HEK293 (cell line): Measurements from ENCODE around the gene CEACAM6.
A peak's percentile ranks its signal among the peaks of the same experiment; 100 is the strongest.

ENCODE experiments used
- HOXA7 ChIP-seq: sonication (generic); formaldehyde crosslinking; IDR thresholded peaks from 2 replicates; pipeline ENCODE4 v1.8.1; 2022; ENCODE audit warnings: missing genetic modification reagents, borderline replicate concordance
- KLF8 ChIP-seq: fragments of 450-650 bp; formaldehyde crosslinking; IDR thresholded peaks from 2 replicates; pipeline ENCODE4 v1.5.1; 2016; ENCODE audit warnings: missing biosample characterization, missing genetic modification characterization
- PRDM10 ChIP-seq: fragments of 450-650 bp; formaldehyde crosslinking; IDR thresholded peaks from 2 replicates; pipeline ENCODE4 v1.5.1; 2016; ENCODE audit warnings: missing biosample characterization, missing genetic modification characterization
- TSHZ1 ChIP-seq: fragments of 450-650 bp; formaldehyde crosslinking; IDR thresholded peaks from 2 replicates; pipeline ENCODE4 v1.5.1; 2016; ENCODE audit warnings: missing biosample characterization, missing genetic modification characterization, borderline replicate concordance
- ZFHX2 ChIP-seq: fragments of 450-650 bp; formaldehyde crosslinking; conservative IDR thresholded peaks from 2 replicates; pipeline ENCODE4 v1.5.1; 2016; ENCODE audit warnings: missing biosample characterization, missing genetic modification characterization
- ZFP37 ChIP-seq: fragments of 450-650 bp; formaldehyde crosslinking; IDR thresholded peaks from 2 replicates; pipeline ENCODE4 v1.5.1; 2016; ENCODE audit warnings: missing biosample characterization, missing genetic modification characterization
- ZNF114 ChIP-seq: fragments of 450-650 bp; formaldehyde crosslinking; IDR thresholded peaks from 2 replicates; pipeline ENCODE4 v1.5.0; 2017; ENCODE audit warnings: missing biosample characterization, missing genetic modification characterization
- ZNF19 ChIP-seq: fragments of 450-650 bp; formaldehyde crosslinking; IDR thresholded peaks from 2 replicates; pipeline ENCODE4; 2016; ENCODE audit warnings: missing biosample characterization, missing genetic modification characterization, low read depth
- ZNF48 ChIP-seq: fragments of 450-650 bp; formaldehyde crosslinking; IDR thresholded peaks from 2 replicates; pipeline ENCODE4 v1.5.1; 2016; ENCODE audit warnings: missing biosample characterization, missing genetic modification characterization
- ZNF600 ChIP-seq: fragments of 450-650 bp; formaldehyde crosslinking; IDR thresholded peaks from 2 replicates; pipeline ENCODE4 v1.5.1; 2016; ENCODE audit warnings: missing biosample characterization, missing genetic modification characterization
- ZNF747 ChIP-seq: fragments of 450-650 bp; formaldehyde crosslinking; IDR thresholded peaks from 2 replicates; pipeline ENCODE4 v1.5.1; 2016; ENCODE audit warnings: missing biosample characterization, missing genetic modification characterization
- TF ChIP-seq, protein P1 (sequence below): fragments of 450-650 bp; IDR thresholded peaks from 2 replicates; pipeline ENCODE4 v1.5.1; 2018; ENCODE audit warnings: missing biosample characterization, missing genetic modification characterization
- TF ChIP-seq, protein P2 (sequence below): fragments of 450-650 bp; formaldehyde crosslinking; IDR thresholded peaks from 2 replicates; pipeline ENCODE4 v1.5.1; 2017; ENCODE audit warnings: missing biosample characterization, missing genetic modification characterization
- TF ChIP-seq, protein P3 (sequence below): fragments of 450-650 bp; formaldehyde crosslinking; IDR thresholded peaks from 2 replicates; pipeline ENCODE4 v1.5.1; 2016; ENCODE audit warnings: missing biosample characterization, missing genetic modification characterization, borderline replicate concordance
- TF ChIP-seq, protein P4 (sequence below): IDR thresholded peaks from 2 replicates; pipeline ENCODE4 v1.6.1; 2011; ENCODE audit warnings: mild to moderate bottlenecking, low read depth, low read length, borderline replicate concordance
- TF ChIP-seq, protein P5 (sequence below): fragments of 450-650 bp; formaldehyde crosslinking; IDR thresholded peaks from 2 replicates; pipeline ENCODE4 v1.5.1; 2016; ENCODE audit warnings: missing biosample characterization, missing genetic modification characterization
- TF ChIP-seq, protein P6 (sequence below): fragments of 450-650 bp; formaldehyde crosslinking; IDR thresholded peaks from 2 replicates; pipeline ENCODE4 v1.5.1; 2016; ENCODE audit warnings: missing biosample characterization, missing genetic modification characterization, borderline replicate concordance

The CEACAM6 gene

DNA sequence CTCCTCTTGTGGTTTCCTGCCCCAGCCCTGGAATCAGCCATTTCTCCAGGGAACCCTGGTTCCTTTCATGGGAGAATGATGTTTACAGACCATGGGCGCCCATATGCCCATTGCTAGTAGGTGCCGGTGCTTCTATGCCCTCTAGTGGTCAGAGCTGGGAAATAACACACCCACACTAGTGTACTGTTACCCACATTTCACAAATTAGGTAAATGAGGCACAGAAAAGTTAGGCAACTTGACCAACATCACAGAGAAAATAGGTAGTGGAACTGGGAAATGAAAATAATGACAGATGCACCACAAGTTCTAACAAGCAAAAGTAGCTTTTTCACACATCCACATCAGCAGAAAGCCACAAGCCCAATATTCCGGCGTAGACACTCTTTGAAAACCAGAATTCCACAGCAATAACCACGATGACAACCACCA, 39.7 kb downstream of the CEACAM6 start (continued):
- TF ChIP-seq, protein P1, sequence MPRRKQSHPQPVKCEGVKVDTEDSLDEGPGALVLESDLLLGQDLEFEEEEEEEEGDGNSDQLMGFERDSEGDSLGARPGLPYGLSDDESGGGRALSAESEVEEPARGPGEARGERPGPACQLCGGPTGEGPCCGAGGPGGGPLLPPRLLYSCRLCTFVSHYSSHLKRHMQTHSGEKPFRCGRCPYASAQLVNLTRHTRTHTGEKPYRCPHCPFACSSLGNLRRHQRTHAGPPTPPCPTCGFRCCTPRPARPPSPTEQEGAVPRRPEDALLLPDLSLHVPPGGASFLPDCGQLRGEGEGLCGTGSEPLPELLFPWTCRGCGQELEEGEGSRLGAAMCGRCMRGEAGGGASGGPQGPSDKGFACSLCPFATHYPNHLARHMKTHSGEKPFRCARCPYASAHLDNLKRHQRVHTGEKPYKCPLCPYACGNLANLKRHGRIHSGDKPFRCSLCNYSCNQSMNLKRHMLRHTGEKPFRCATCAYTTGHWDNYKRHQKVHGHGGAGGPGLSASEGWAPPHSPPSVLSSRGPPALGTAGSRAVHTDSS (tag by site-specific recombination), result no peak
- TF ChIP-seq KLF8 (no peak), ZNF600 (no peak), ZFHX2 (tag by site-specific recombination) (peak; percentile 81), ZNF19 (tag by site-specific recombination) (no peak), ZFP37 (no peak), ZNF114 (tag by site-specific recombination) (no peak), PRDM10 (tag by site-specific recombination) (0 out of 2 replicates have a peak, but pooled peaks have one; percentile 31), TSHZ1 (tag by site-specific recombination) (no peak), ZNF747 (tag by site-specific recombination) (no peak), HOXA7 (CRISPR knock-in tag) (no peak), ZNF48 (tag by site-specific recombination) (no peak)
- TF ChIP-seq, protein P2, sequence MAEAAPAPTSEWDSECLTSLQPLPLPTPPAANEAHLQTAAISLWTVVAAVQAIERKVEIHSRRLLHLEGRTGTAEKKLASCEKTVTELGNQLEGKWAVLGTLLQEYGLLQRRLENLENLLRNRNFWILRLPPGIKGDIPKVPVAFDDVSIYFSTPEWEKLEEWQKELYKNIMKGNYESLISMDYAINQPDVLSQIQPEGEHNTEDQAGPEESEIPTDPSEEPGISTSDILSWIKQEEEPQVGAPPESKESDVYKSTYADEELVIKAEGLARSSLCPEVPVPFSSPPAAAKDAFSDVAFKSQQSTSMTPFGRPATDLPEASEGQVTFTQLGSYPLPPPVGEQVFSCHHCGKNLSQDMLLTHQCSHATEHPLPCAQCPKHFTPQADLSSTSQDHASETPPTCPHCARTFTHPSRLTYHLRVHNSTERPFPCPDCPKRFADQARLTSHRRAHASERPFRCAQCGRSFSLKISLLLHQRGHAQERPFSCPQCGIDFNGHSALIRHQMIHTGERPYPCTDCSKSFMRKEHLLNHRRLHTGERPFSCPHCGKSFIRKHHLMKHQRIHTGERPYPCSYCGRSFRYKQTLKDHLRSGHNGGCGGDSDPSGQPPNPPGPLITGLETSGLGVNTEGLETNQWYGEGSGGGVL (tag by site-specific recombination), result no peak
- TF ChIP-seq, protein P3, sequence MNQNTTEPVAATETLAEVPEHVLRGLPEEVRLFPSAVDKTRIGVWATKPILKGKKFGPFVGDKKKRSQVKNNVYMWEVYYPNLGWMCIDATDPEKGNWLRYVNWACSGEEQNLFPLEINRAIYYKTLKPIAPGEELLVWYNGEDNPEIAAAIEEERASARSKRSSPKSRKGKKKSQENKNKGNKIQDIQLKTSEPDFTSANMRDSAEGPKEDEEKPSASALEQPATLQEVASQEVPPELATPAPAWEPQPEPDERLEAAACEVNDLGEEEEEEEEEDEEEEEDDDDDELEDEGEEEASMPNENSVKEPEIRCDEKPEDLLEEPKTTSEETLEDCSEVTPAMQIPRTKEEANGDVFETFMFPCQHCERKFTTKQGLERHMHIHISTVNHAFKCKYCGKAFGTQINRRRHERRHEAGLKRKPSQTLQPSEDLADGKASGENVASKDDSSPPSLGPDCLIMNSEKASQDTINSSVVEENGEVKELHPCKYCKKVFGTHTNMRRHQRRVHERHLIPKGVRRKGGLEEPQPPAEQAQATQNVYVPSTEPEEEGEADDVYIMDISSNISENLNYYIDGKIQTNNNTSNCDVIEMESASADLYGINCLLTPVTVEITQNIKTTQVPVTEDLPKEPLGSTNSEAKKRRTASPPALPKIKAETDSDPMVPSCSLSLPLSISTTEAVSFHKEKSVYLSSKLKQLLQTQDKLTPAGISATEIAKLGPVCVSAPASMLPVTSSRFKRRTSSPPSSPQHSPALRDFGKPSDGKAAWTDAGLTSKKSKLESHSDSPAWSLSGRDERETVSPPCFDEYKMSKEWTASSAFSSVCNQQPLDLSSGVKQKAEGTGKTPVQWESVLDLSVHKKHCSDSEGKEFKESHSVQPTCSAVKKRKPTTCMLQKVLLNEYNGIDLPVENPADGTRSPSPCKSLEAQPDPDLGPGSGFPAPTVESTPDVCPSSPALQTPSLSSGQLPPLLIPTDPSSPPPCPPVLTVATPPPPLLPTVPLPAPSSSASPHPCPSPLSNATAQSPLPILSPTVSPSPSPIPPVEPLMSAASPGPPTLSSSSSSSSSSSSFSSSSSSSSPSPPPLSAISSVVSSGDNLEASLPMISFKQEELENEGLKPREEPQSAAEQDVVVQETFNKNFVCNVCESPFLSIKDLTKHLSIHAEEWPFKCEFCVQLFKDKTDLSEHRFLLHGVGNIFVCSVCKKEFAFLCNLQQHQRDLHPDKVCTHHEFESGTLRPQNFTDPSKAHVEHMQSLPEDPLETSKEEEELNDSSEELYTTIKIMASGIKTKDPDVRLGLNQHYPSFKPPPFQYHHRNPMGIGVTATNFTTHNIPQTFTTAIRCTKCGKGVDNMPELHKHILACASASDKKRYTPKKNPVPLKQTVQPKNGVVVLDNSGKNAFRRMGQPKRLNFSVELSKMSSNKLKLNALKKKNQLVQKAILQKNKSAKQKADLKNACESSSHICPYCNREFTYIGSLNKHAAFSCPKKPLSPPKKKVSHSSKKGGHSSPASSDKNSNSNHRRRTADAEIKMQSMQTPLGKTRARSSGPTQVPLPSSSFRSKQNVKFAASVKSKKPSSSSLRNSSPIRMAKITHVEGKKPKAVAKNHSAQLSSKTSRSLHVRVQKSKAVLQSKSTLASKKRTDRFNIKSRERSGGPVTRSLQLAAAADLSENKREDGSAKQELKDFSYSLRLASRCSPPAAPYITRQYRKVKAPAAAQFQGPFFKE (tag by site-specific recombination), result no peak
- TF ChIP-seq, protein P4, sequence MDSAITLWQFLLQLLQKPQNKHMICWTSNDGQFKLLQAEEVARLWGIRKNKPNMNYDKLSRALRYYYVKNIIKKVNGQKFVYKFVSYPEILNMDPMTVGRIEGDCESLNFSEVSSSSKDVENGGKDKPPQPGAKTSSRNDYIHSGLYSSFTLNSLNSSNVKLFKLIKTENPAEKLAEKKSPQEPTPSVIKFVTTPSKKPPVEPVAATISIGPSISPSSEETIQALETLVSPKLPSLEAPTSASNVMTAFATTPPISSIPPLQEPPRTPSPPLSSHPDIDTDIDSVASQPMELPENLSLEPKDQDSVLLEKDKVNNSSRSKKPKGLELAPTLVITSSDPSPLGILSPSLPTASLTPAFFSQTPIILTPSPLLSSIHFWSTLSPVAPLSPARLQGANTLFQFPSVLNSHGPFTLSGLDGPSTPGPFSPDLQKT, result no peak
- TF ChIP-seq, protein P5, sequence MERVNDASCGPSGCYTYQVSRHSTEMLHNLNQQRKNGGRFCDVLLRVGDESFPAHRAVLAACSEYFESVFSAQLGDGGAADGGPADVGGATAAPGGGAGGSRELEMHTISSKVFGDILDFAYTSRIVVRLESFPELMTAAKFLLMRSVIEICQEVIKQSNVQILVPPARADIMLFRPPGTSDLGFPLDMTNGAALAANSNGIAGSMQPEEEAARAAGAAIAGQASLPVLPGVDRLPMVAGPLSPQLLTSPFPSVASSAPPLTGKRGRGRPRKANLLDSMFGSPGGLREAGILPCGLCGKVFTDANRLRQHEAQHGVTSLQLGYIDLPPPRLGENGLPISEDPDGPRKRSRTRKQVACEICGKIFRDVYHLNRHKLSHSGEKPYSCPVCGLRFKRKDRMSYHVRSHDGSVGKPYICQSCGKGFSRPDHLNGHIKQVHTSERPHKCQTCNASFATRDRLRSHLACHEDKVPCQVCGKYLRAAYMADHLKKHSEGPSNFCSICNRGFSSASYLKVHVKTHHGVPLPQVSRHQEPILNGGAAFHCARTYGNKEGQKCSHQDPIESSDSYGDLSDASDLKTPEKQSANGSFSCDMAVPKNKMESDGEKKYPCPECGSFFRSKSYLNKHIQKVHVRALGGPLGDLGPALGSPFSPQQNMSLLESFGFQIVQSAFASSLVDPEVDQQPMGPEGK, result no peak
- TF ChIP-seq, protein P6, sequence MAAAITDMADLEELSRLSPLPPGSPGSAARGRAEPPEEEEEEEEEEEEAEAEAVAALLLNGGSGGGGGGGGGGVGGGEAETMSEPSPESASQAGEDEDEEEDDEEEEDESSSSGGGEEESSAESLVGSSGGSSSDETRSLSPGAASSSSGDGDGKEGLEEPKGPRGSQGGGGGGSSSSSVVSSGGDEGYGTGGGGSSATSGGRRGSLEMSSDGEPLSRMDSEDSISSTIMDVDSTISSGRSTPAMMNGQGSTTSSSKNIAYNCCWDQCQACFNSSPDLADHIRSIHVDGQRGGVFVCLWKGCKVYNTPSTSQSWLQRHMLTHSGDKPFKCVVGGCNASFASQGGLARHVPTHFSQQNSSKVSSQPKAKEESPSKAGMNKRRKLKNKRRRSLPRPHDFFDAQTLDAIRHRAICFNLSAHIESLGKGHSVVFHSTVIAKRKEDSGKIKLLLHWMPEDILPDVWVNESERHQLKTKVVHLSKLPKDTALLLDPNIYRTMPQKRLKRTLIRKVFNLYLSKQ, result no peak
